NCI-H128 (cell line): ENCODE measurements around the gene USP7.
"Not testable (repeated sequence)": the region's sequence is repeated elsewhere in the genome, so short reads cannot be mapped to it uniquely, and the experiment has no call there.

Experiments used
- DNase-seq: peaks from one replicate; lab custom pipeline; 2025; ENCODE audit not compliant: unreplicated experiment; lab: John Stamatoyannopoulos, UW

USP7 gene

GRCh38 chr16:8848939-8849391 lies 114.7 kb downstream of the USP7 start:
- no peak for DNase-seq

GRCh38 chr16:8848231-8848938 lies 115.3 kb downstream of the USP7 start:
- DNase-seq, result no peak

- DNase-seq, result no peak
Measured at GRCh38 chr16:8847623-8848022, 116.1 kb downstream of the USP7 start.

- no peak for DNase-seq
Measured at GRCh38 chr16:8847145-8847544, 116.6 kb downstream of the USP7 start.

GRCh38 chr16:8846401-8846932 lies 117.2 kb downstream of the USP7 start:
- DNase-seq, result no peak

GRCh38 chr16:8845699-8846298 lies 117.9 kb downstream of the USP7 start:
- DNase-seq, result no peak

- DNase-seq, result not testable (repeated sequence)
Measured at GRCh38 chr16:8843296-8843695, 120.4 kb downstream of the USP7 start.
